ENCODE data around the gene GABRR2. TPM values are rescaled to one million over a fixed set of nuclear protein-coding genes. Genes with fewer than 3 reads are reported as not detected.

The GABRR2 gene
- total RNA-seq, 1 donor from 2014 or later: 0.61 TPM

DNA sequence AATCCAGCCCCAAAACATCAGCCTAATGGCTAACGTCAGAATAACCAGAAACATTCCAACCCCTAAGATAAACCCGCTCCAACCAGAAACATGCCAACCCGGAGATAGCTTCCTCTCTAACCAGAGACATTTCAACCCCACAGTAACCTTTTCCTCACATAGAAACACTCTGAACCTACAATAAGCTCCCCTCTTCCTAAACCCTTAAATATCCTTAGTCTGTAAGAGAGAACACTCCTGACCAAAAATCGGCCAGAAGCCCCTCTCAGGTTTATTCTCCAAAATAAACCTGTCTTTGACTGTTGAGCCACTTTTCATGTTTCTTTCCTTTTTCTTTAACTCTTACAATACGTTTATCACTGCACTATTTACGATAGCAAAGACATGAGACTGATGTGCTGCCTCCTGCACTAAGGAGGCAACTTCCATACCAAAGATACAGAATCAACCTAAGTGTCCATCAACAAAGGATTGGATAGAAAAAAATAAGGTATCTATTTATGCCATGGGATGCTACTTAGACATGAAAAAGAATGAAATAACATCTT lies 5.0 kb upstream of the GABRR2 start:
- Histone ChIP-seq H2AFZ (ENCODE audit: low read depth, low read length) (no peak overlapping the region), H3K4me3 (ENCODE audit: insufficient read depth, low read depth, low read length) (no peak overlapping the region), H3K79me2 (ENCODE audit: insufficient read depth, low read length) (no peaks in the 10 kb centered on the region), H3K27ac (ENCODE audit: low read depth, low read length) (no peak overlapping the region), H3K4me1 (ENCODE audit: insufficient read depth, low read length) (no peaks in the 10 kb centered on the region), H4K20me1 (ENCODE audit: insufficient read depth, low read length) (peaks cover 14% of the 10 kb centered on the region), H3K27me3 (ENCODE audit: insufficient read depth, low read length) (no peaks in the 10 kb centered on the region), H3K9ac (ENCODE audit: low read length) (no peak overlapping the region), H3K36me3 (ENCODE audit: insufficient read depth, low read length) (no peaks in the 10 kb centered on the region), H3K4me2 (ENCODE audit: low read length) (no peak overlapping the region), H3K9me3 (ENCODE audit: insufficient read depth, low read depth, low read length) (no peaks in the 10 kb centered on the region)
- H3K9me3 Mint-ChIP-seq (ENCODE audit: unreplicated experiment): no peaks in the 10 kb centered on the region
- DNase-seq (ENCODE audit: low read depth): no peak
- H3K36me3 Mint-ChIP-seq (ENCODE audit: low read depth, unreplicated experiment): peaks cover 9% of the 10 kb centered on the region
- TF ChIP-seq CTCF (IDR thresholded peaks at IDR 0.05; ENCODE audit: insufficient read depth, low read depth, low read length) (no peak), EZH2 (IDR thresholded peaks at IDR 0.05; ENCODE audit: insufficient read depth, low read length) (no peak)
- no peak for FAIRE-seq
- H3K27ac Mint-ChIP-seq (ENCODE audit: unreplicated experiment): no peak overlapping the region
- peaks cover 15% of the 10 kb centered on the region for H3K4me1 Mint-ChIP-seq (ENCODE audit: low read depth, unreplicated experiment)
- H3K4me3 Mint-ChIP-seq (ENCODE audit: unreplicated experiment): no peak overlapping the region
- no peaks in the 10 kb centered on the region for H3K27me3 Mint-ChIP-seq (ENCODE audit: low read depth, unreplicated experiment)

- no peak overlapping the region for H3K4me3 Mint-ChIP-seq (ENCODE audit: unreplicated experiment)
- H3K27ac Mint-ChIP-seq (ENCODE audit: unreplicated experiment): no peak overlapping the region
- H3K27me3 ChIP-seq (ENCODE audit: insufficient read depth, low read length): no peaks in the 10 kb centered on the region
- DNase-seq (ENCODE audit: low read depth) (no peak), FAIRE-seq (no peak)
- no peak overlapping the region for H3K4me2 ChIP-seq (ENCODE audit: low read length)
- no peaks in the 10 kb centered on the region for H3K9me3 ChIP-seq (ENCODE audit: insufficient read depth, low read depth, low read length)
- H3K9me3 Mint-ChIP-seq (ENCODE audit: unreplicated experiment): no peaks in the 10 kb centered on the region
- no peak overlapping the region for H3K9ac ChIP-seq (ENCODE audit: low read length)
- H3K4me3 ChIP-seq (ENCODE audit: insufficient read depth, low read depth, low read length): no peak overlapping the region
- peaks cover 17% of the 10 kb centered on the region for H3K4me1 Mint-ChIP-seq (ENCODE audit: low read depth, unreplicated experiment)
- no peaks in the 10 kb centered on the region for H3K79me2 ChIP-seq (ENCODE audit: insufficient read depth, low read length)
- H2AFZ ChIP-seq (ENCODE audit: low read depth, low read length): no peak overlapping the region
- H3K4me1 ChIP-seq (ENCODE audit: insufficient read depth, low read length): peaks cover 9% of the 10 kb centered on the region
- H3K36me3 Mint-ChIP-seq (ENCODE audit: low read depth, unreplicated experiment): peaks cover 4% of the 10 kb centered on the region
- H3K27me3 Mint-ChIP-seq (ENCODE audit: low read depth, unreplicated experiment): no peaks in the 10 kb centered on the region
- H3K36me3 ChIP-seq (ENCODE audit: insufficient read depth, low read length): no peaks in the 10 kb centered on the region
- peaks cover 18% of the 10 kb centered on the region for H4K20me1 ChIP-seq (ENCODE audit: insufficient read depth, low read length)
- TF ChIP-seq CTCF (IDR thresholded peaks at IDR 0.05; ENCODE audit: insufficient read depth, low read depth, low read length): no peak
- TF ChIP-seq EZH2 (IDR thresholded peaks at IDR 0.05; ENCODE audit: insufficient read depth, low read length): no peak
- H3K27ac ChIP-seq (ENCODE audit: low read depth, low read length): no peak overlapping the region
Measured at GRCh38 chr6:89317067-89317466, 2.0 kb upstream of the GABRR2 start.

- Mint-ChIP-seq H3K27me3 (ENCODE audit: low read depth, unreplicated experiment) (peaks cover 4% of the 10 kb centered on the region), H3K27ac (ENCODE audit: unreplicated experiment) (no peak overlapping the region), H3K9me3 (ENCODE audit: unreplicated experiment) (no peaks in the 10 kb centered on the region), H3K4me3 (ENCODE audit: unreplicated experiment) (no peak overlapping the region), H3K36me3 (ENCODE audit: low read depth, unreplicated experiment) (peaks cover 1% of the 10 kb centered on the region), H3K4me1 (ENCODE audit: low read depth, unreplicated experiment) (peaks cover 33% of the 10 kb centered on the region)
- H3K4me1 ChIP-seq (ENCODE audit: insufficient read depth, low read length): peaks cover 21% of the 10 kb centered on the region
- H4K20me1 ChIP-seq (ENCODE audit: insufficient read depth, low read length): peaks cover 25% of the 10 kb centered on the region
- no peaks in the 10 kb centered on the region for H3K27me3 ChIP-seq (ENCODE audit: insufficient read depth, low read length)
- H3K79me2 ChIP-seq (ENCODE audit: insufficient read depth, low read length): no peaks in the 10 kb centered on the region
- TF ChIP-seq CTCF (IDR thresholded peaks at IDR 0.05; ENCODE audit: insufficient read depth, low read depth, low read length) (no peak), EZH2 (IDR thresholded peaks at IDR 0.05; ENCODE audit: insufficient read depth, low read length) (no peak)
- H3K36me3 ChIP-seq (ENCODE audit: insufficient read depth, low read length): no peaks in the 10 kb centered on the region
- no peak overlapping the region for H3K4me2 ChIP-seq (ENCODE audit: low read length)
- H3K9me3 ChIP-seq (ENCODE audit: insufficient read depth, low read depth, low read length): no peaks in the 10 kb centered on the region
- no peak overlapping the region for H2AFZ ChIP-seq (ENCODE audit: low read depth, low read length)
- H3K27ac ChIP-seq (ENCODE audit: low read depth, low read length): no peak overlapping the region
- no peak overlapping the region for H3K9ac ChIP-seq (ENCODE audit: low read length)
- FAIRE-seq: no peak
- no peak overlapping the region for H3K4me3 ChIP-seq (ENCODE audit: insufficient read depth, low read depth, low read length)
- DNase-seq (ENCODE audit: low read depth): no peak
Measured at GRCh38 chr6:89314692-89315091, 407 bp downstream of the GABRR2 start.
